Peyer's patch (tissue), 4 donors: ENCODE results near the gene PTF1A.

Experiments used
- CTCF ChIP-seq, 6 experiments: fragments of 450-650 bp in 4 of 6; fragments of 200-600 bp in 2 of 6; sonication (generic) in 1 of 6; IDR thresholded peaks; one replicate each; pipeline ENCODE4 v1.5.1; 2017 to 2019; ENCODE audit warnings: antibody characterized with exemption in 6 of 6, mild to moderate bottlenecking in 3 of 6, moderate library complexity in 1 of 6
- POLR2A ChIP-seq, 2 donors: fragments of 450-650 bp; IDR thresholded peaks; one replicate each; pipeline ENCODE4 v1.5.1; 2017; ENCODE audit warnings: antibody characterized with exemption in 2 of 2, mild to moderate bottlenecking in 2 of 2, moderate library complexity in 2 of 2

- TF ChIP-seq CTCF (IDR thresholded peaks at IDR 0.05), result no peak
- no peak for TF ChIP-seq POLR2A (IDR thresholded peaks at IDR 0.05)
Observed at GRCh38 chr10:23196915-23197314, 4.8 kb downstream of the PTF1A start.
